Measurements from ENCODE around the gene DLG2. TPM values are rescaled to one million over a fixed set of nuclear protein-coding genes. Genes with fewer than 3 reads are reported as not detected.

Gene DLG2
- total RNA-seq, 1 donor from 2014 or later, result 1.8 TPM

DNA sequence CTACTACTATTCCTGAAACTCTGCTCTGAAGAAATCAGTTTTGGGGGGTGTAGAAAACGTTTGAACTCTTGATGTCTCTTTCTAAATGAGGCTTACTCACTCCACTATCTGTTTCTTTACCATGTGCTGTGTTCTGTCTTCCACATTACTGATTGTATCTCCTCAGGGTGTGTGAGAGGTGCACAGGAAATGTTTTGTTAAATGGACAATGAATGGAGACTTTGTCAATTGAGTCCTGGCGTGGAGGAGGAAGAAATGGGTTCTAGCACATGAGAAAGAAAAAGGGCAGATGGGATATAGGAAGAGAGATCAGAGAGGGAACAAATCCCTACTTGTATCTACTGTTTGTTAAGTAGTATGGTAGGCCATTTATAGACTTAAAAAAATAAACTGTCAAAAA lies 1763.9 kb downstream of the DLG2 start:
- Histone ChIP-seq H4K20me1 (ENCODE audit: insufficient read depth, low read length) (no peaks in the 10 kb centered on the region), H3K27me3 (ENCODE audit: insufficient read depth, low read length) (no peaks in the 10 kb centered on the region), H3K27ac (ENCODE audit: low read depth, low read length) (no peak overlapping the region), H3K36me3 (ENCODE audit: insufficient read depth, low read length) (no peaks in the 10 kb centered on the region), H3K4me1 (ENCODE audit: insufficient read depth, low read length) (peaks cover 15% of the 10 kb centered on the region), H3K9ac (ENCODE audit: low read length) (no peak overlapping the region), H2AFZ (ENCODE audit: low read depth, low read length) (no peak overlapping the region), H3K79me2 (ENCODE audit: insufficient read depth, low read length) (no peaks in the 10 kb centered on the region), H3K9me3 (ENCODE audit: insufficient read depth, low read depth, low read length) (no peaks in the 10 kb centered on the region), H3K4me2 (ENCODE audit: low read length) (no peak overlapping the region), H3K4me3 (ENCODE audit: insufficient read depth, low read depth, low read length) (no peak overlapping the region)
- no peak for FAIRE-seq
- Mint-ChIP-seq H3K4me3 (ENCODE audit: unreplicated experiment) (no peak overlapping the region), H3K9me3 (ENCODE audit: unreplicated experiment) (peaks cover 15% of the 10 kb centered on the region), H3K36me3 (ENCODE audit: low read depth, unreplicated experiment) (no peaks in the 10 kb centered on the region), H3K27ac (ENCODE audit: unreplicated experiment) (no peak overlapping the region), H3K27me3 (ENCODE audit: low read depth, unreplicated experiment) (no peaks in the 10 kb centered on the region), H3K4me1 (ENCODE audit: low read depth, unreplicated experiment) (peaks cover 19% of the 10 kb centered on the region)
- TF ChIP-seq, protein P1, sequence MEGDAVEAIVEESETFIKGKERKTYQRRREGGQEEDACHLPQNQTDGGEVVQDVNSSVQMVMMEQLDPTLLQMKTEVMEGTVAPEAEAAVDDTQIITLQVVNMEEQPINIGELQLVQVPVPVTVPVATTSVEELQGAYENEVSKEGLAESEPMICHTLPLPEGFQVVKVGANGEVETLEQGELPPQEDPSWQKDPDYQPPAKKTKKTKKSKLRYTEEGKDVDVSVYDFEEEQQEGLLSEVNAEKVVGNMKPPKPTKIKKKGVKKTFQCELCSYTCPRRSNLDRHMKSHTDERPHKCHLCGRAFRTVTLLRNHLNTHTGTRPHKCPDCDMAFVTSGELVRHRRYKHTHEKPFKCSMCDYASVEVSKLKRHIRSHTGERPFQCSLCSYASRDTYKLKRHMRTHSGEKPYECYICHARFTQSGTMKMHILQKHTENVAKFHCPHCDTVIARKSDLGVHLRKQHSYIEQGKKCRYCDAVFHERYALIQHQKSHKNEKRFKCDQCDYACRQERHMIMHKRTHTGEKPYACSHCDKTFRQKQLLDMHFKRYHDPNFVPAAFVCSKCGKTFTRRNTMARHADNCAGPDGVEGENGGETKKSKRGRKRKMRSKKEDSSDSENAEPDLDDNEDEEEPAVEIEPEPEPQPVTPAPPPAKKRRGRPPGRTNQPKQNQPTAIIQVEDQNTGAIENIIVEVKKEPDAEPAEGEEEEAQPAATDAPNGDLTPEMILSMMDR (IDR thresholded peaks at IDR 0.05; ENCODE audit: insufficient read depth, low read depth, low read length), result no peak
- no peak for TF ChIP-seq EZH2 (IDR thresholded peaks at IDR 0.05; ENCODE audit: insufficient read depth, low read length)
- no peak for DNase-seq (ENCODE audit: low read depth)

DNA sequence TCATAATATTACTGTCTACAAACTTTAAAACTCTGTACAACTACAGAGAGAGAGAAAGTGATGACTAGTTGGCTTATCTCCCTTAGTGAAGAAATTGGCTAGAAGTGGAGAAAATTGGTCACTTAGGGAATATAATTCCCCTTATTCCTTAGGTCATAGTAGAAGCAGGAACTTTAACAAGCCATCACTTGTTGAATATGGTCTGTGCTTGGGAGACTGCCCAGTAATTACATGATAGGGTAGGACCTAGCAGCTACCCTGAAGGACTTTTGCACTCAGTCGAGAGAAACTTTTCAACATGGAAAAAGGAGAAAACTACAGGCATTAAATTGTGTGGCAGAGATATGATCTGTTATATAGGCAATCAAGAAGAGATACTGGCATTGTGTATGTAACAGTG lies 1764.5 kb downstream of the DLG2 start:
- no peaks in the 10 kb centered on the region for H3K36me3 Mint-ChIP-seq (ENCODE audit: low read depth, unreplicated experiment)
- Histone ChIP-seq H2AFZ (ENCODE audit: low read depth, low read length) (no peak overlapping the region), H3K4me3 (ENCODE audit: insufficient read depth, low read depth, low read length) (no peak overlapping the region), H3K27ac (ENCODE audit: low read depth, low read length) (no peak overlapping the region), H3K9me3 (ENCODE audit: insufficient read depth, low read depth, low read length) (no peaks in the 10 kb centered on the region), H4K20me1 (ENCODE audit: insufficient read depth, low read length) (no peaks in the 10 kb centered on the region), H3K4me1 (ENCODE audit: insufficient read depth, low read length) (peaks cover 15% of the 10 kb centered on the region), H3K4me2 (ENCODE audit: low read length) (no peak overlapping the region), H3K36me3 (ENCODE audit: insufficient read depth, low read length) (no peaks in the 10 kb centered on the region), H3K79me2 (ENCODE audit: insufficient read depth, low read length) (no peaks in the 10 kb centered on the region), H3K9ac (ENCODE audit: low read length) (no peak overlapping the region), H3K27me3 (ENCODE audit: insufficient read depth, low read length) (no peaks in the 10 kb centered on the region)
- no peak overlapping the region for H3K4me3 Mint-ChIP-seq (ENCODE audit: unreplicated experiment)
- H3K4me1 Mint-ChIP-seq (ENCODE audit: low read depth, unreplicated experiment), result peaks cover 19% of the 10 kb centered on the region
- H3K9me3 Mint-ChIP-seq (ENCODE audit: unreplicated experiment), result peaks cover 15% of the 10 kb centered on the region
- no peaks in the 10 kb centered on the region for H3K27me3 Mint-ChIP-seq (ENCODE audit: low read depth, unreplicated experiment)
- FAIRE-seq (no peak), DNase-seq (ENCODE audit: low read depth) (peak; percentile 1)
- no peak overlapping the region for H3K27ac Mint-ChIP-seq (ENCODE audit: unreplicated experiment)
- TF ChIP-seq, protein P1 (IDR thresholded peaks at IDR 0.05; ENCODE audit: insufficient read depth, low read depth, low read length), result no peak
- no peak for TF ChIP-seq EZH2 (IDR thresholded peaks at IDR 0.05; ENCODE audit: insufficient read depth, low read length)

DNA sequence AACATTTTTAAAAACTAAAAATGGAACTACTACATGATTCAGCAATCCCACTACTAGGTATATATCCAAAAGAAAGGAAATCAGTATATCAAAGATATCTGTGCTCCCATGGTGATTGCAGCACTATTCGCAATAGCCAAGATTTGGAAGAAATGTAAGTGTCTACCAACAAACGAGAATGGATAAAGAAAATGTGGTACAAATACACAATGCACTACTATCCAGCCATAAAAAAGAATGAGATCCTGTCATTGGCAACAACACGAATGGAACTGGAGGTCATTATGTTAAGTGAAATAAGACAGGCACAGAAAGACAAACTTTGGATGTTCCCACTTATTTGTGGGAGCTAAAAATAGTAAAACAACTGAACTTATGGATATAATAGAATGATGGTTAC lies 1765.1 kb downstream of the DLG2 start:
- H3K27me3 ChIP-seq (ENCODE audit: insufficient read depth, low read length), result no peaks in the 10 kb centered on the region
- Mint-ChIP-seq H3K4me1 (ENCODE audit: low read depth, unreplicated experiment) (peaks cover 19% of the 10 kb centered on the region), H3K4me3 (ENCODE audit: unreplicated experiment) (no peak overlapping the region), H3K9me3 (ENCODE audit: unreplicated experiment) (peaks cover 15% of the 10 kb centered on the region), H3K27ac (ENCODE audit: unreplicated experiment) (no peak overlapping the region), H3K27me3 (ENCODE audit: low read depth, unreplicated experiment) (no peaks in the 10 kb centered on the region), H3K36me3 (ENCODE audit: low read depth, unreplicated experiment) (no peaks in the 10 kb centered on the region)
- peaks cover 15% of the 10 kb centered on the region for H3K4me1 ChIP-seq (ENCODE audit: insufficient read depth, low read length)
- TF ChIP-seq, protein P1 (IDR thresholded peaks at IDR 0.05; ENCODE audit: insufficient read depth, low read depth, low read length), result no peak
- TF ChIP-seq EZH2 (IDR thresholded peaks at IDR 0.05; ENCODE audit: insufficient read depth, low read length), result no peak
- no peak overlapping the region for H3K4me2 ChIP-seq (ENCODE audit: low read length)
- no peaks in the 10 kb centered on the region for H4K20me1 ChIP-seq (ENCODE audit: insufficient read depth, low read length)
- H2AFZ ChIP-seq (ENCODE audit: low read depth, low read length), result no peak overlapping the region
- H3K9me3 ChIP-seq (ENCODE audit: insufficient read depth, low read depth, low read length), result no peaks in the 10 kb centered on the region
- DNase-seq (ENCODE audit: low read depth) (no peak), FAIRE-seq (no peak)
- no peak overlapping the region for H3K4me3 ChIP-seq (ENCODE audit: insufficient read depth, low read depth, low read length)
- H3K27ac ChIP-seq (ENCODE audit: low read depth, low read length), result no peak overlapping the region
- no peaks in the 10 kb centered on the region for H3K79me2 ChIP-seq (ENCODE audit: insufficient read depth, low read length)
- H3K36me3 ChIP-seq (ENCODE audit: insufficient read depth, low read length), result no peaks in the 10 kb centered on the region
- H3K9ac ChIP-seq (ENCODE audit: low read length), result no peak overlapping the region
